A172 (cell line): ENCODE measurements around the gene GNAQ. TPM values are rescaled to one million over a fixed set of nuclear protein-coding genes. Genes with fewer than 3 reads are reported as not detected.
"Not testable (repeated sequence)": the region's sequence is repeated elsewhere in the genome, so short reads cannot be mapped to it uniquely, and the experiment has no call there.

Experiments used
- DNase-seq: peaks from one replicate; pipeline ENCODE4 v3.0.0-alpha.2; 2015; ENCODE audit warnings: low spot score
- total RNA-seq: library from RNA; depleted of rRNA; stranded (reverse); fragments of >200 nt; shearing (Covaris generic); gene quantifications from 2 replicates; pipeline ENCODE4 v1.2.3, GENCODE V29; 2014

Gene GNAQ
- total RNA-seq, 1 experiment from 2014 or later = 42.0 TPM

DNA sequence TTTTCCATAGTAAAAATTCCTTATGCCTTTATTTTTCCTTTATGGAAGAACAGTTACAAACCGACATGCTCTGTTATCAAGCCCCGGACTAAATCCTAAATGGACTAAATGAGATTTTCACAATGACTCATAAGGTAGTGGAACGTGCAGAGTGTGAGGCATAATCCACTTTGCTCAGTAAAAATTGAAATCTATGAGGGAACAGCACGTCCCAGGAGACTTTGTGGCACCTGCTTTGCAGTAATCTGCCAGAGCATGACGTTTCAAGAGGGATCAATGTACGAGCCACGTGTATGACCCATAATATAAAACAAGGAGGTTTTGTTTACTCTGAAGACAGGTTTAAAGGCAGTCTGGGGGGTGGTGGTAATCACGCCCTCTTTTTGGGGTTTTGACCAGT lies 299.7 kb downstream of the GNAQ start:
- DNase-seq = no peak

DNA sequence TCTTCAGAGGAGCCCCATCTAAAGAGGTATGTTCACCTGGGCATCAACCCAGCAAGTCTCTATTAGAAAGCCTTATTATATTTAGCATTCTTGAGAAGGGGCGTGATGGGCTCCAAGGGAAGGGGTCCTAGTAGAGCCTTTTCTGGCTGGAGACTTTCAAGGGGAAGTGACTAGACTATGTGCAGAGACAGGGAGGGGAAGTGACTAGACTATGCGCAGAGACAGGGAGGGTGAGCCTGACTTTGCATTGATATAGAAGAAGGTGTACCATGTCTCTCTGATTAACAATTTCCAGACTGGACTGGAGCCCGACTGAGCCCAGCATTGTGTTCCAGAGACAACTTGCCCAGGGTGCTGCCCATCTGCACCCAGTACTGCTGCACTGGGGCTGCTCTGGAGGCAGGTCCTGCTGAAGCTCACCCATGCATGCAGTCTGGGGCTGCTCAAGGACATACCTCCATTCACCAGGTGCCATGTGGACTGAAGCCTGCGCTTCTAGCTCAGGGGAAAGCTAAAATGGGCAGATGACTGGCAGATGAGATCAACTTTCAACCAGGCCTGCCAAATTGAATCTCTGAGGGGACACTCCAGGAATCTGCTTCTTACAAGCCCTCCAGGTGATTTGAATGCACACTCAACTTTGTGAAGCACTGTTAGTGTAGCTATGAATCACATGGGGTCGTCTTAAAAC lies 300.5 kb downstream of the GNAQ start:
- no peak for DNase-seq

DNA sequence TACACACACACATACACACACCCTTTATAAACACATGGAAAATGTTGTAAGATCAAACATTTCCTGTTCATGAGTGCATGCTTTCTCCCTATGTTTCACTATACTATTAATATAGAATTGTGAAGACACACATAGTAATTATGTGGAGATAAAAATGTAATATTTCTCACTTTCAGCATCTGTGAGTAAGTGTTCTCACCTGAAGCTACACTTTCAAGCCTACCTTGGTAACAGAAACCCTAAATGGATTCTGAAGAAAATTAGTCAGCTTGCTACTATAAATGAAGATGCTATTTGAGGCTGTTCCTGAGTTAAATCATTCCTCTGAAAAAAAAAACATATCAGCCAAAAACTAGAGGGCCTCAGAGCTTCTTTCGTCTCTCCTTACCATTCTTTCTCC lies 302.4 kb downstream of the GNAQ start:
- DNase-seq = no peak

DNA sequence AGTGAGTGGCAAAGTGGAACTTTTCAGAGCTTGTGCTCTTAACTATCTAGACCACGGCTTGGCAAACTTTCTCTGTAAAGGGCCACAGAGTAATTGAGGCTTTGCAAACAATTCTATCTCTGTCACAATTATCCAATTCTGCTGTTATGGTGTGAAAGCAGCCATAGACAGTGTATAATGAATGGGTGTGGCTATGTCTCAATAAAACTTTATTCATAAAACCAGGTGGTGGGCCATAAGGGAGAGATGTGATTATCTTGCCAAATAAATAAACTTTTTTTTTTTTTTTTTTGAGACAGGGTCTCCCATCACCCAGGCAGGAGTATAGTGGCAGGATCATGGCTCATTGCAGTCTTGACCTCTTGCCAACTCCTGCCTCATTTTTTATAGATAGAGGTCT lies 304.8 kb downstream of the GNAQ start:
- DNase-seq = no peak

DNA sequence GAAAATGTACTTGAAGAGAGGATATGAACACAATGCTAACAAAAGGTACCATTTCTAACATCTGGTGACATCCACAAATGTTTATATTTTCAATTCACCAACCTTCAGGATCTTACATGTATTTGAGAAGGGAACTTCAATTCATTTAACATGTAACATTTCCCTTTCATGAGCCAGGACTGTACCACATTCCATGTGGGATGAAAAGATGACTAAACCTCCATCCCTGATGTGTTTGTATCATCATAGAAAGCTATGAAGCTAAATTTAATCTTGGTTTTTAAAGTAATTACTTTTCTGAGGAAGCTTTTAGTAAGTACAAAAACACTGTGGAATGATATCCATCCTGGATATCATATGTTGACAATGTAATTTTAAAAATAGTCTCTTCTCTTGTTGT lies 305.3 kb downstream of the GNAQ start:
- DNase-seq = no peak

DNA sequence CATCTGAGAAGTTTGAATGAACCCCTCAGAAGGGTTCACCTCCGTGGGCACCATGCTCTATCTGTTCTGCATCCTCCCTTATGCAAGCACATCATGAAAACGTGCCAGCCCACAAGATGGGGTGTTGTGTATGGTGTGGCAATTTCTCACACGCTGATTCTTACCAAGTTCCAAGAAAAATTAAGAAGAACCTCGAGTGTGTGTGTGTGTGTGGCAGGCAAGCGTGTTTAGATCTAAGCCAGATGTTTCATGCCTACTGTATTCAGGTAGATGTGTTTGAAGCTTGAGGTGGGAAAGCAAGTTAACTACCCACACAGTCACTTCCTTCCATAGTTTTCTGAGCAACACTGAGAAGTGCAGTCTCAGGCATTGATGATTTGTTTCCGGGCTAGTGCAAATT lies 305.8 kb downstream of the GNAQ start:
- DNase-seq = no peak

DNA sequence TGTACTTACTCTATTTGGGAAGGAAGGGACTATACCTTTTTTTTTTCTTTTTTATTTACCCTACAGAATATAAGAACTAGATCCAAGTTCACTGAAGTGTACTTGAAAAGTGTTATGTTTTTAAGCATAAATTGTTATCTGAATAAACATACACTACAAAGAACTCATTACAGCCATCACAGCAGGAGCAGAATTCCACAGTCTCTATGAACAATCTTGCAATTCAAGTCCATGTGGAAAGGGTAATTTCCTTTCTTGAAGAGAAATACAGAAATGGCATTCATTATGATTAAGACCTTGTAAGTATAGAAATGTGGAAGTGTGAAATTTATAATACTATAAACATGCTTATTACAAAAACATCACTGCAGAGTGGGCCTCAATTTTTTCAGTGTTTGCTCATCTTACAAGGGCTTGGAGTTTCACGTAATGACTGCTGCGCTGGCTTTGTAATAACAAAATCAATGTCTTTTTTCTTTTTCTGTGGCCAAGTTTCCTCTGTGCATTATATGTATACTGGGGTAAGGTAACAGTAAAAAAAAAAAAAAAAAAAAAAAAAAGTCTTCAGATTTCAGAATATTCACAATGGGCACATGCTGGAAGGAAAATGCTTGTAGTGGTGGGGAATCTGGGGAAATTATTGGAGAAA lies 306.4 kb downstream of the GNAQ start:
- DNase-seq = no peak

DNA sequence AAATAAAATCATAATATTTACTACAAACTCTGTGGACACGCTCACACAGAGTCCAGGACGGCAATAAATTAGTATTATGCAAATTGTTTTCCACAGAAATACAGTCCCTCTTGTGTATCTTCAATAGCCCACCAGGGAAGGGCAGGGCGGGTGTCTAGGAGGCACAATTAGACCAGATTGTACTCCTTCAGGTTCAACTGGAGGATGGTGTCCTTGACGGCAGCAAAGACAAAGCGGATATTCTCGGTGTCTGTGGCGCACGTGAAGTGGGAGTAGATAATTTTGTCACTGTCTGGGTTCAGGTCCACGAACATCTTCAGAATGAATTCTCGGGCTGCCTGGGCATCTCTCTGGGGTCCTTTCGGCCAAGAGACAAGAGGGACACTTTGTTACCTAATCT lies 310.5 kb downstream of the GNAQ start:
- DNase-seq = not testable (repeated sequence)

DNA sequence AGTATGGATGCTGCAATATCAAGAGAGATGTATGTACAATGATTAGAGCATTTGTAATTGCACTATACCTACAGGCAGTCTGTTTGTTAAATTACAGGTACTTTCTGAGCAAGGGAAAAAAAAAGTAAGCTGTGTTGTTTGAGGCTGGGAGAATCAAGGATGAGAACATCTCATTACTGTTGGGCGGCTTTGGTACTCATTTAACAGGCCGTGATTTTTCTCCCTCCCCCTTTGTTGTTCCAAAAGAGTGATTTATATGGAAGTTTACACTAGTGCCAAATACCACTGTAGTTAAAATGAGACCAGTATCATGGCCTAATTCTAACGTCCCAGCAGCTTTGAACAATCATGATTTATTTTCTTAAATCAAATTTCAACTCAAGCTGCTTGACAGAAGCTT lies 312.3 kb downstream of the GNAQ start:
- no peak for DNase-seq

DNA sequence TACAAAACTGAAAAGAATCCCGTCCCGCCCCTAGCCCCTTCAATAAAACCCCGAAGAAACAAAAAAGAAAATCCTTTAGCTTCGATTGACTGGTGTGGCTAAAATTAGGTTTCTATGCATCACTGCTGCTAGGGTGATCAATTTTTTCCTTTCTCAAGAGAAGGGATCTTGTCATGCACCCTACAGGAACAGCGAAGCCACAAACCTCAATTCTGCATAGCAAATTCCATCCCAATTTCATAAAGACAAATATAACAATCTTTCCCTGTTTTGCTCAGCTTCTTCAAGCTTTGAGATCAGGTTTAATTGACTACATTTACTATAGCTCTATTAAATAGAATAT lies 313.3 kb downstream of the GNAQ start:
- DNase-seq = not testable (repeated sequence)

DNA sequence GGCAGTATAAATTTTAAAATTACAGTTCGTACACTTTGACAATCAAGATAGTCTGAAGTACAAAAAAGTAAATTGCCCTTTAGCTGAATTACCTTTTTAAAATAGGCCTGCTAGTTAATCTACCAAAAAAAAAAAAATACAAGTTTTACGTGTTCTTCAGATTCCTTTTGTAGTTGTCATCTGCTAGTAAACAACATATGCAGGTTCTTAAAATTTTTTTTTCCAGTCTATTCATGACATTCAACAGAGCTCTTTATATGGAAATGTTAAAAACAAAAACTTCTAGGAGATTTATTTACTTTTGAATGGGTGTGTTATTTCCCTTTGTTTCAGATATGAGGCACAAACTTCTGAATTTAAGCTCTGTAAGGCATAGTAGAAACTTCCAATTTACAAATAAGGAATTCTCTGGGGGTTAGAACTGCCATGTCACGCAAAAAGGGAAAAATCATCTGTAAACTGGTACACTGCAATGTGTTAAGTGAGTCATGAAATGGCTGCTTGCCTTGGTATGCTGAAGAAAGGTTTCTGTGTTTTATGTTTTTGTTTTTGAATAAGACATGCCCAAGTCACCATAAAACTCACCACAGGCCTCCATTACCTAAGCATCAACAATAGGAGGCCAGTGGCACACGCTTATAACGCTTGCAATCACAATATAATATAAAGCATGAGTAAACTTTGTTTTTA lies 313.9 kb downstream of the GNAQ start:
- peak; percentile 85 for DNase-seq

DNA sequence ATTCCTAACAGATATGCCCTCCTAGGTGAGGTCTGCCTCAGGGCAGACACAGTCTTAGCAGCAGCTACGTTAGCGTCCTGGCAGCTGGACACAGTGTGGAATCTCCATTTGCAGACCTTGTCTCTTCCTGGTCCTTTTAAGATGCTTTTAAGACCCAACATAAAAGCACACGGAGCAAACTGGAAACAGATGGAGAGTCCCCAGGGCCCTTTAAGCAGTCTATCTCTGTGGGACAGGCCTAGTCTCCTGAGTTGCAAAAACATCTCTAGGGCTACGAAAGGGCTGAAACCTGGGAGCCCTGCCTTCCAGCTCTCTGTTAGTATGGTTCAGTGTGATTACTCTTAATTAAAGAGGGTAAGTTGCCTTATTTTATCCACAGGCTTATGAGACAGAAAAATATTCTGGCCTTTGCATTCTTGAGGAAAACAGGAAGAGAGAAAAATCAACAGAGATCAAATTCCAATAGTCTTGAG lies 317.5 kb downstream of the GNAQ start:
- DNase-seq = no peak

DNA sequence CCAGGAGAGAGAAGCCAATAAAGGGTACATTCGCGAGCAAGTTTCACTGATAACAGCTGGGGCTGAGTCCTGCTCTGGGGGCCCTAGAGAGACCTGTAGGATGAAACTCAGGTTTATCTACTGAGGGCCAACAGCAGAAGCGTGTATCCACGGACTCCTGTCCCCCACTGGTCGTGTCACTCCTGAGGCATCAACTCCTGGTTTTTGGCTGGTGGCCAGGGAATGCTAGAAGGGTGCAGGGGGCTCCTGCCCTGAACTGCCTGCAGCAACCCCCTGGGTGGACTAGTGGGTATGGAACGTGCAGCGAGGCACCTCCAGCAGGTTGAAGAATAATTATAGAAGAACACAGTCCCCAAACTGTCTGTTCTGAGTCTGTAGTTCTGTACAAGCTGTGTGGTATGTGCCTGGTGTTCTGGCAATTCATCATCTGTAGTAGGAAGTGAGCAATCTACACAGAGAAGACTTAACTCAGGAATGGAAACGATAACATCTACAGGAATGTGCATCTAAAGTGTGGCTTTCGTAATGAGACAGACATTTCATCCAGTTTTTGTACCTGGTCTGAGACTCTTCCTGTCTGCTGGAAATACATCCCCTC lies 319.0 kb downstream of the GNAQ start:
- DNase-seq = peak; percentile 95

DNA sequence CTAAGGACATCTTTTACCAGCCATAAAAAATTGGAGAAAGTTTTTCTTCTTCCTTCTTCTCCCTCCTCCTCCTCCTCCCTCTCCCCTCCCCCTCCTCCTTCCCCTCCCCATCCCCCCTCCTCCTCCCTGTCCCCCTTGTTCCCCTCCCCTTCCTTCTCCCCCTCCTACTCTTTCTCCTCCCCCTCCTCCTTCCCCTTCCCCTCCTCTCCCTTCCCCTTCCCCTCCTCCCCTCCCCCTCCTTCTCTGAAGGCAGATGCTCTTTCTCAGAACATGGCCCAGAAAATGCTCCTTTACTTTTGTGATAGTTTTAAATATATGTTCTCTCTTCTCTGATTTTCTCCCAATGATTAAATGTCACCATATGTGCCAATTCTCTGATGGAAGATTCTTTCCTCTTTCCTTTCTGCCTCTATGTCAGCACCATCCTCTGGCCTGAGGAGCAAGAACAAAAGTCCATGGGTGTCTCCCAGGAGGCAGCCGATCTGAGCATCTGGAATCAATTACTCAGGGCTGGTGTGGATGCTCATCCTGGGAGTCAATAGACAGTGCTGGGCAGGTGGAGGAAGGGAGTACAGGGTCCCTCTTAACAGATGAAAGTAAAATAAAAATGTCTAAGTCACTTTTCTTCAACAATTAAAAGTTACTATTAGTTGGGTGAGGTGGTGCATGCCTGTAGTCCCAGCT lies 320.5 kb downstream of the GNAQ start:
- no peak for DNase-seq

DNA sequence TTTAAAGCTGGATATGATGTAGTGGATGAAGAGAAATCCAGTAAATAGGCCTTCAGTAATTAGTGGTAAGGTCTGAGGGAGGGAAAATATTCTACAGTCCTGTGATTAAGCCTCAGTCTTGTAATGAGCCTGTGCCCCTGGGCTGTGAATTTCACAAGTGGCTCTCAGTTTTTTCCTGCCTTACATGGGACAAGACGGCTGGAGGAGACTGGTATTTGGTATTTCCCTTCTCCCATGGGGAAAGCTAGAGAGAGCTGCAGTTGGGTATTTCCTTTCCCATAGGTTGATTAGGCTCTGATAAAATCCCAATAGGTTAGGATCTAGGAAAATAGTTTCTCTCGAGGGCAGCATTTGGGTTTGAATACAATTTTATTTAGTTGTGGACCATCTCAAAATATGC lies 321.3 kb downstream of the GNAQ start:
- no peak for DNase-seq

DNA sequence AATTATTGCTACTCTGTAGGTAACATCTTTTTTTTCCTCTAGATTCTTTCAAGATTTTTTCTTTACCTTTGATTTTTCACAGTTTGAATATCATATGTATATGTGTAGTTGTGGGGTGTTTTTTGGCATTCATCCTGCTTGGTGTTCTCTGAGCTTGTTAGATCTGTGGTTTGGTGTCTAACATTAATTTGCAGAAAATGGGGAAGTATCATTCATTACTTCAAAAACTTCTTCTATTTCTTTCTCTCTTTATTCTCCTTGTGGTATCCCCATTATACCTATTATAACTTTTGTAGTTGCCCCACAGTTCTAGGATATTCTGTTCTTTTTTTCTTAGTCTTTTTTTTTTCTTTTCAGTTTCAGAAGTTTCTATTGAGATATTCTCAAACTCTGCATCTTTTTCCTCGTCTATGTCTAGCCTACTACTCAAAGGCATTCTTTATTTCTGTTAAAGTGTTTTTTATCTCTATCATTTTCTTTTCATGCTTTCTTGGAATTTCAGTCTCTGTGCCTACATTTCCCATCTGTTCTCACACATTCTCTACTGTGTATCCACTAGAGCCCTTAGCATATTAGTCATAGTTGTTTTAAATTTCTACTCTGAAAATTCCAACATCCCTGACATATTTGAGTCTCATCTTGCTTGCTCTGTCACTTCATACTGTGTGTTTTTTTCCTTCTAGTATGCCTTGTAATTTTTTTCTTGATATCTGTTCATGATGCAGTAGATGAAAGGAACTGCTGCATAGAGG lies 323.4 kb downstream of the GNAQ start:
- DNase-seq = peak; percentile 57

DNA sequence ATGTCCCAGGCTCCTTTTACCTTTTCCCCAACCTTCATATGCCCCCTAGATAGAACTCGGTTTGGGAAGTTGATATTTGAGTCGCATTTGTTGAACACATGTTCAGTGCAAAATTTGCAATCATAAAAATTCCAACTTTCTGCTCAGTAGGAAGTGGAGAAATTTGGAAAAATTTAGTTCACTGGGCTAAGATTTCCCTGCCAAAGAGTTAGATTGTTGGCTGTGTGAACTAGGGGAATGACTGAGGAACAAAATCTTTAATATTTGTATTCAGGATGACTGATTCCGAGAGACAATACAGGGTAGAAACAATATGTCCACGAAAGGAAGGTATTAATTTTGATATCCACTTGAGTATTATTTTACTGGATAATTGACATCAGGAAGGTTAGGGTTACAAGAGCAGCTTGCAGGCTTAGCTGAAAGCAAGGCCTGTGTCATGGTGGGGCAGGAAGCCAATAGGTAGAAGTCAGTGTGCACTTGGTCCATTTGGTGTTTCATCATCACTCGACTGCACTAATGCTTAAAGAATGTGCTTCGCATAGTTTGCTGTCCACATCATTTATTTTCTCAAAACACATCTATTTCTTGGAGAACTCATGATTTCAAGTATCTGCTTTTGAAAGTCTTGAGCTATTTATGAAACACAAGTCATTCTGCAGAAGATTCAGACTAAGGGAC lies 324.1 kb downstream of the GNAQ start:
- DNase-seq = peak; percentile 99

DNA sequence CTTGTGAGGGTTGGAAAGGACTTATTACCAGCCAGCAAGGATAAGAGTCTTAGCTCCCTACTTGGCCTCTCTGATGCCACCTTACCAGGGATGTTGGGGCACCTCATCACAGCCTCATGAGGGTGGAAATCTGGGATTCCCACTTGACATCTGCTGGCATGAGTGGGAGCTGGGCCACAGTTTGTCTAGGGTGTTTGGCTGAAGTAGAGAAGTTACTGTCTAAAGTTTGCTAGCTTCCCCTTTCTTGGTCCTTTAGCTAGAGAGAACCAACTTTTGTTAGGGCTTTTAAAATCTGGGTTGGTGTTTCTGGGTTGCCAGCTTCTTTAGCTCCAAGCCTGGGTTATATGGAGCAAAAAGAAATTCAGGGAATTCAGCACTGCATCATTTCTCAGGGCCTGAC lies 326.0 kb downstream of the GNAQ start:
- no peak for DNase-seq

DNA sequence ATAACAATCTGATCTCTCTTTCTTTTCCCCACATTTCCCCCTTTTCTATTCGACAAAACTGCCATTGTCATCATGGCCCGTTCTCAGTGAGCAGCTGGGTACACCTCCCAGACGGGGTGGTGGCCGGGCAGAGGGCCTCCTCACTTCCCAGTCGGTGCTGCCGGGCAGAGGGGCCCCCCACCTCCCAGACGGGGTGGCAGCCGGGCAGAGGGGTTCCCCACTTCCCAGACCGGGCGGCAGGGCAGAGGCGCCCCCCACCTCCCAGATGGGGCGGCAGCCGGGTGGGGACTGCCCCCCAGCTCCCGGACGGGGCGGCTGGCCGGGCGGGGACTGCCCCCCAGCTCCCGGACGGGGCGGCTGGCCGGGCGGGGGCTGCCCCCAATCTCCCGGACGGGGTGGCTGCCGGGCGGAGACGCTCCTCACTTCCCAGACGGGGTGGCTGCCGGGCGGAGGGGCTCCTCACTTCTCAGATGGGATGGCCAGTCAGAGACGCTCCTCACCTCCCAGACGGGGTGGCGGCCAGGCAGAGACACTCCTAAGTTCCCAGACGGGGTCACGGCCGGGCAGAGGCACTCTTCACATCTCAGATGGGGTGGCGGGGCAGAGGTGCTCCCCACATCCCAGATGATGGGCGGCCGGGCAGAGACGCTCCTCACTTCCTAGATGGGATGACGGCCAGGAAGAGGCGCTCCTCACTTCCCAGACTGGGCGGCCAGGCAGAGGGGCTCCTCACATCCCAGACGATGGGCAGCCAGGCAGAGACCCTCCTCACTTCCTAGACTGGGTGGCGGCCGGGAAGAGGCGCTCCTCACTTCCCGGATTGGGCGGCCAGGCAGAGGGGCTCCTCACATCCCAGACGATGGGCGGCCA lies 328.9 kb downstream of the GNAQ start:
- DNase-seq = not testable (repeated sequence)
